Tibial nerve (tissue), 4 donors: ENCODE results near the gene TOMM40L. TPM values are rescaled to one million over a fixed set of nuclear protein-coding genes. Genes with fewer than 3 reads are reported as not detected.

Source experiments
- DNase-seq, 2 donors: peaks; one replicate each; pipeline ENCODE4 v3.0.0-alpha.2; 2019; ENCODE audit warnings: low spot score in 2 of 2
- H3K27ac ChIP-seq, 4 donors: fragments of 200-600 bp; sonication (generic) in 3 of 4; one replicate each; pipeline ENCODE4 v1.5.1; 2017 to 2019; ENCODE audit warnings: mild to moderate bottlenecking in 1 of 4
- H3K27me3 ChIP-seq, 2 donors: fragments of 200-600 bp; sonication (generic) in 1 of 2; one replicate each; pipeline versions ENCODE4 v1.5.1 to v1.6.0; 2017 to 2019
- H3K36me3 ChIP-seq, 3 donors: fragments of 200-600 bp; sonication (generic); one replicate each; pipeline ENCODE4 v1.5.1; 2018 to 2019
- H3K4me1 ChIP-seq, 4 donors: fragments of 200-600 bp; sonication (generic) in 3 of 4; one replicate each; pipeline ENCODE4 v1.5.1; 2017 to 2019
- H3K4me3 ChIP-seq, 4 donors: fragments of 200-600 bp; sonication (generic) in 3 of 4; one replicate each; pipeline ENCODE4 v1.5.1; 2017 to 2019; ENCODE audit warnings: mild to moderate bottlenecking in 1 of 4, moderate library complexity in 1 of 4
- H3K9me3 ChIP-seq, 4 donors: fragments of 200-600 bp; sonication (generic) in 3 of 4; one replicate each; pipeline ENCODE4 v1.5.1; 2017 to 2019
- EP300 ChIP-seq, 2 donors: sonication (generic); formaldehyde crosslinking; IDR thresholded peaks; one replicate each; pipeline ENCODE4 v1.6.1; 2017; ENCODE audit warnings: antibody characterized with exemption in 2 of 2, mild to moderate bottlenecking in 1 of 2
- POLR2A ChIP-seq, 2 donors: fragments of 450-650 bp; IDR thresholded peaks; one replicate each; pipeline ENCODE4 v1.6.1; 2017; ENCODE audit warnings: antibody characterized with exemption in 2 of 2, mild to moderate bottlenecking in 2 of 2, moderate library complexity in 2 of 2
- WGBS, 2 donors: methylation state at CpG; one replicate each; pipeline ENCODE4 v1.1.5; 2018; 5-methylcytosine and 5-hydroxymethylcytosine counted together
- total RNA-seq, 4 donors: library from RNA; depleted of rRNA; stranded (reverse); fragments of >200 nt; gene quantifications; one replicate each; pipeline ENCODE4 v1.1.0, GENCODE V29; 2016
- TF ChIP-seq, protein P1 (sequence below), 5 experiments: fragments of 200-600 bp in 3 of 5; fragments of 450-650 bp in 2 of 5; sonication (generic) in 3 of 5; IDR thresholded peaks; one replicate each; pipeline ENCODE4 v1.5.1; 2016 to 2019; ENCODE audit warnings: antibody characterized with exemption in 5 of 5, mild to moderate bottlenecking in 3 of 5, moderate library complexity in 2 of 5

TOMM40L gene
- total RNA-seq, 4 donors from 2014 or later, result 4.3 to 13.8 (median 8.0) TPM

GRCh38 chr1:161206411-161207140 is 19.3 kb upstream of the TOMM40L start:
- Histone ChIP-seq H3K9me3 (no peaks in the 10 kb centered on the region), H3K27ac (peak overlapping the region in 3 of 4 donors; percentile 71 to 97 (median 73)), H3K27me3 (no peaks in the 10 kb centered on the region), H3K4me3 (no peak overlapping the region), H3K4me1 (peaks cover 0 to 60% (median 16%) of the 10 kb centered on the region in 4 donors), H3K36me3 (peaks cover 0 to 78% (median 8%) of the 10 kb centered on the region in 3 donors)
- TF ChIP-seq, protein P1, sequence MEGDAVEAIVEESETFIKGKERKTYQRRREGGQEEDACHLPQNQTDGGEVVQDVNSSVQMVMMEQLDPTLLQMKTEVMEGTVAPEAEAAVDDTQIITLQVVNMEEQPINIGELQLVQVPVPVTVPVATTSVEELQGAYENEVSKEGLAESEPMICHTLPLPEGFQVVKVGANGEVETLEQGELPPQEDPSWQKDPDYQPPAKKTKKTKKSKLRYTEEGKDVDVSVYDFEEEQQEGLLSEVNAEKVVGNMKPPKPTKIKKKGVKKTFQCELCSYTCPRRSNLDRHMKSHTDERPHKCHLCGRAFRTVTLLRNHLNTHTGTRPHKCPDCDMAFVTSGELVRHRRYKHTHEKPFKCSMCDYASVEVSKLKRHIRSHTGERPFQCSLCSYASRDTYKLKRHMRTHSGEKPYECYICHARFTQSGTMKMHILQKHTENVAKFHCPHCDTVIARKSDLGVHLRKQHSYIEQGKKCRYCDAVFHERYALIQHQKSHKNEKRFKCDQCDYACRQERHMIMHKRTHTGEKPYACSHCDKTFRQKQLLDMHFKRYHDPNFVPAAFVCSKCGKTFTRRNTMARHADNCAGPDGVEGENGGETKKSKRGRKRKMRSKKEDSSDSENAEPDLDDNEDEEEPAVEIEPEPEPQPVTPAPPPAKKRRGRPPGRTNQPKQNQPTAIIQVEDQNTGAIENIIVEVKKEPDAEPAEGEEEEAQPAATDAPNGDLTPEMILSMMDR (IDR thresholded peaks at IDR 0.05), result no peak
- TF ChIP-seq EP300 (IDR thresholded peaks at IDR 0.05) (no peak), POLR2A (IDR thresholded peaks at IDR 0.05) (no peak)
- WGBS, 2 donors, result 73 to 76% methylated on average over 12 of the region's 12 CpGs
- DNase-seq, result no peak

DNA sequence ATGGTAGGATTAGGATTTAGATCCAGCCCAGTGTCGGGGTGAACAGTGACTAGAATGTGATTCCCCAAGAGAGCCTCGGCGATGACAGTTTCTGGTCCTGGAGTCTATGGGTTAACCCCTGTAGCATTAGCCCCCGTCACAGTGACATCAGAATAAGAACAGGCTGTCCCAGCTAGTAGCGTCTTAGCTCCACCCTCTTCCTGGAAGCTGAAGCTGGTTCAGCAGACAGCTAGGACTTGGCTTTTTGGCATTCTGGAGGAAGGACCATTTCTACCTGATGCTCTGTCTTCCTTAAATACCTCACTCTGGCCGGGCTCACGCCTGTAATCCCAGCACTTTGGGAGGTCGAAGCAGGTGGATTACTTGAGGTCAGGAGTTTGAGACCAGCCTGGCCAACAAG is 18.7 kb upstream of the TOMM40L start:
- Histone ChIP-seq H3K36me3 (peaks cover 0 to 84% (median 13%) of the 10 kb centered on the region in 3 donors), H3K27me3 (no peaks in the 10 kb centered on the region), H3K4me3 (no peak overlapping the region), H3K4me1 (peaks cover 0 to 58% (median 13%) of the 10 kb centered on the region in 4 donors), H3K9me3 (no peaks in the 10 kb centered on the region), H3K27ac (peak overlapping the region in 3 of 4 donors; percentile 71 to 97 (median 73))
- 68 to 70% methylated on average over 8 of the region's 8 CpGs for WGBS, 2 donors
- TF ChIP-seq EP300 (IDR thresholded peaks at IDR 0.05) (peak; percentile 69 to 77), POLR2A (IDR thresholded peaks at IDR 0.05) (no peak)
- DNase-seq, result no peak

DNA sequence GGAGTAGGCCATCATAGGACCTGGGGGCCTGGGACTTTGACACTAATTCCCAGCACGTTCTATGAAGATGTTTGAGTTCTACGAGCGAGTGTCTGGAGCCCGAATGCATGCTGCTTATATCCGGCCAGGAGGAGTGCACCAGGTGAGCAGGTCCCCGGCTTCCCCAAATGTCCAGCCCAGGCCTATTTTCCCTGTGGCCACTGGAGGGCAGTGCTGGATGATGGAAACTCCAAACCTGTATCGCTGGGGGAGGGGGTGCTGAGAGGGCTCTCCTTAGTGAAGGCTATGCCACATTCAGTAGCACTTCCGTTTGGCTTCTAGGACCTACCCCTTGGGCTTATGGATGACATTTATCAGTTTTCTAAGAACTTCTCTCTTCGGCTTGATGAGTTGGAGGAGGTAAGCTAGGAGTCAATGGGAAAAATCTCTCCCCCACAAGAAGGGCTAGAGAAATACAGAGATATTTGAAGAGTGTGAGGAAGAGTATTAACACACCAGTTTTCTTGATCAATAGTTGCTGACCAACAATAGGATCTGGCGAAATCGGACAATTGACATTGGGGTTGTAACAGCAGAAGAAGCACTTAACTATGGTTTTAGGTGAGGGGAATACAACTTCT is 16.0 kb upstream of the TOMM40L start:
- Histone ChIP-seq H3K36me3 (peaks cover 0 to 97% (median 25%) of the 10 kb centered on the region in 3 donors), H3K4me1 (peaks cover 0 to 35% (median 0%) of the 10 kb centered on the region in 4 donors), H3K9me3 (no peaks in the 10 kb centered on the region), H3K27me3 (no peaks in the 10 kb centered on the region), H3K27ac (peak overlapping the region in 2 of 4 donors; percentile 37 to 54), H3K4me3 (no peak overlapping the region)
- TF ChIP-seq, protein P1 (IDR thresholded peaks at IDR 0.05), result peak; percentile 83 to 87 (median 85)
- TF ChIP-seq EP300 (IDR thresholded peaks at IDR 0.05) (peak in 1 of 2 donors; percentile 9), POLR2A (IDR thresholded peaks at IDR 0.05) (no peak)
- DNase-seq, result peak in 1 of 2 donors; percentile 72
- 33 to 37% methylated on average over 11 of the region's 11 CpGs for WGBS, 2 donors

- no peak for DNase-seq
- H3K4me3 ChIP-seq, result peak overlapping the region in 1 of 4 donors; percentile 44
- H3K9me3 ChIP-seq, result no peaks in the 10 kb centered on the region
- peaks cover 0 to 18% (median 7%) of the 10 kb centered on the region in 4 donors for H3K4me1 ChIP-seq
- peak overlapping the region in 2 of 4 donors; percentile 40 to 88 for H3K27ac ChIP-seq
- WGBS, 2 donors, result 80 to 85% methylated on average over 9 of the region's 9 CpGs
- TF ChIP-seq POLR2A (IDR thresholded peaks at IDR 0.05) (no peak), EP300 (IDR thresholded peaks at IDR 0.05) (peak in 1 of 2 donors; percentile 16)
- TF ChIP-seq, protein P1 (IDR thresholded peaks at IDR 0.05), result no peak
- no peaks in the 10 kb centered on the region for H3K27me3 ChIP-seq
- peaks cover 0 to 60% (median 25%) of the 10 kb centered on the region in 3 donors for H3K36me3 ChIP-seq
Measured at GRCh38 chr1:161214369-161214768, 11.5 kb upstream of the TOMM40L start.

DNA sequence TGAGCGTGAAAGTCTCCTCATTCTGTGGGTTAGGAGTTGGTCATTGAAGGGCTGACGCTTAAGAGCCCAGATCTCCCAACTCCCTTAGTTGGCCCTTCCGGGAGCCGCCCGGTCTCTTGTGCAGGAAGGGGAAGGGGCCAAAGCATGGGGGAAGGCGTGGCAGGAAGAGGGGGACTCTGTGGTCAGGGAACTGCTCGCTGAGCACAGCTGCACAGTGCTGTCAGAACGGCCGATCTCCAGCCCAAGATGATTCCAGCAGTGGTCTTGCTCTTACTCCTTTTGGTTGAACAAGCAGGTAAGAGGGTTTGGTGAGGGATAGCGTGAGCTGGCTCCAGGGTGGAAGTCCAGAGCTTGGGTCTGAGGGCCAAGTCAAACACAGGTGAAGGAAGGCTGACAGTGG is 10.8 kb upstream of the TOMM40L start, which contains the start of gene FCER1G:
Gene FCER1G (plus strand): TSS at position 220 of the 400 bp plus-strand sequence. CDS start 27 bp downstream, at position 247.
- H3K4me1 ChIP-seq, result peaks cover 0 to 13% (median 6%) of the 10 kb centered on the region in 4 donors
- DNase-seq, result peak in 1 of 2 donors; percentile 53
- peaks cover 0 to 55% (median 25%) of the 10 kb centered on the region in 3 donors for H3K36me3 ChIP-seq
- TF ChIP-seq, protein P1 (IDR thresholded peaks at IDR 0.05), result no peak
- TF ChIP-seq POLR2A (IDR thresholded peaks at IDR 0.05) (peak; percentile 9 to 36), EP300 (IDR thresholded peaks at IDR 0.05) (peak in 1 of 2 donors; percentile 60)
- peak within 1 kb of the TSS in 3 of 4 donors; percentile 5 to 88 (median 83) for H3K27ac ChIP-seq
- H3K27me3 ChIP-seq, result no peaks in the 10 kb centered on the region
- no peaks in the 10 kb centered on the region for H3K9me3 ChIP-seq
- WGBS, 2 donors, result 73 to 82% methylated on average over 10 of the region's 10 CpGs
- H3K4me3 ChIP-seq, result peak within 1 kb of the TSS in 3 of 4 donors; percentile 8 to 44 (median 9)
